K562 (cell line): ENCODE results near the gene TJP3. TPM values are rescaled to one million over a fixed set of nuclear protein-coding genes. Genes with fewer than 3 reads are reported as not detected.

ENCODE experiments used
- ATAC-seq: fragments of 200-7000 bp; cut with Tn5 transposase; 3 replicates; pipeline ENCODE4 v1.9.1; 2020; ENCODE audit warnings: moderate library complexity
- BruUV-seq: library from RNA; stranded (reverse); fragments of 400-500 nt; replicated peaks from 2 replicates; lab custom pipeline; 2021; lab: Mats Ljungman, UMichigan
- CTCF ChIA-PET: fragments of 300-600 bp; formaldehyde crosslinking; extraction: SDS; loops from one replicate; lab custom pipeline; 2021; ENCODE audit warnings: low intra/inter-chr PET ratio; lab: Yijun Ruan, JAX
- POLR2A ChIA-PET: fragments of 300-600, 350-650 bp; sonication (Branson Sonifier 250); formaldehyde crosslinking; extraction: SDS; loops from one replicate; lab custom pipeline; 2021; ENCODE audit warnings: antibody characterized with exemption, inconsistent platforms; lab: Yijun Ruan, JAX
- DNase-seq, 4 experiments: peaks; one replicate each; pipeline versions ENCODE4 v3.0.0 to v3.0.0-alpha.2; 2011 to 2018; ENCODE audit warnings: low spot score in 3 of 4, mixed read lengths in 3 of 4; ENCODE audit errors: extremely low read depth in 1 of 4
- FAIRE-seq: peaks from 2 replicates; lab custom pipeline; 2011; peaks lifted over from hg19 to GRCh38; lab: Jason Lieb, UNC
- H2AFZ ChIP-seq: 2 replicates; pipeline ENCODE4 v1.6.0; 2011; ENCODE audit warnings: low read depth, low read length, control low read depth, inconsistent platforms
- H3K27ac ChIP-seq: fragments of 200-600 bp; 3 replicates; pipeline ENCODE4 v1.8.0; 2011; ENCODE audit warnings: low read depth, mild to moderate bottlenecking, control low read depth, inconsistent platforms, low read length, moderate library complexity, mixed read lengths; ENCODE audit errors: extremely low read depth
- H3K27me3 ChIP-seq, 2 experiments: fragments of 300-600 bp in 1 of 2; 2 replicates in 1 of 2; 3 replicates in 1 of 2; pipeline versions ENCODE4 v1.6.0 to v1.8.0; 2011; ENCODE audit warnings: inconsistent platforms in 2 of 2, low read length in 2 of 2, mild to moderate bottlenecking in 1 of 2, mixed read lengths in 1 of 2, moderate library complexity in 1 of 2; ENCODE audit not compliant: control insufficient read depth in 2 of 2, insufficient read depth in 2 of 2
- H3K36me3 ChIP-seq: fragments of 300-600 bp; 3 replicates; pipeline ENCODE4 v1.8.0; 2011; ENCODE audit warnings: mild to moderate bottlenecking, low read length, inconsistent platforms; ENCODE audit not compliant: control insufficient read depth, insufficient read depth
- H3K4me1 ChIP-seq, 2 experiments: fragments of 200-600 bp in 1 of 2; replicated peaks in 1 of 2; 2 replicates in 1 of 2; 3 replicates in 1 of 2; pipeline versions ENCODE4 v1.5.1 to v1.8.0; 2011; ENCODE audit warnings: inconsistent platforms in 2 of 2, low read length in 2 of 2, mild to moderate bottlenecking in 1 of 2, mixed read lengths in 1 of 2, moderate library complexity in 1 of 2; ENCODE audit not compliant: control insufficient read depth in 2 of 2, insufficient read depth in 2 of 2
- H3K4me2 ChIP-seq: 2 replicates; pipeline ENCODE4 v1.6.1; 2011; ENCODE audit warnings: low read length, control low read depth, inconsistent platforms, mixed read lengths; ENCODE audit not compliant: insufficient read depth
- H3K4me3 ChIP-seq: fragments of 200-600 bp; sonication (generic), shearing (Covaris generic); 2 replicates; pipeline ENCODE4 v1.5.1; 2016; ENCODE audit warnings: control low read depth, inconsistent platforms
- H3K79me2 ChIP-seq: fragments of 200-600 bp; 3 replicates; pipeline ENCODE4 v1.8.0; 2011; ENCODE audit warnings: low read length, inconsistent platforms; ENCODE audit not compliant: control insufficient read depth, insufficient read depth
- H3K9ac ChIP-seq, 2 experiments: 2 replicates each; pipeline versions ENCODE4 v1.6.0 to v1.6.1; 2011; ENCODE audit warnings: low read depth in 2 of 2, low read length in 2 of 2, control low read depth in 1 of 2, inconsistent platforms in 1 of 2, mild to moderate bottlenecking in 1 of 2, mixed read lengths in 1 of 2; ENCODE audit not compliant: insufficient read depth in 1 of 2
- H3K9me1 ChIP-seq: one replicate; pipeline ENCODE4 v1.6.0; 2011; ENCODE audit warnings: inconsistent platforms, mild to moderate bottlenecking, low read length, moderate library complexity; ENCODE audit not compliant: control insufficient read depth, insufficient read depth
- H3K9me3 ChIP-seq: replicated peaks from 2 replicates; pipeline ENCODE4 v1.5.1; 2011; ENCODE audit warnings: low read depth, low read length, inconsistent platforms; ENCODE audit not compliant: control insufficient read depth, insufficient read depth
- H4K20me1 ChIP-seq: replicated peaks from 2 replicates; pipeline ENCODE4 v1.6.1; 2011; ENCODE audit warnings: low read length, inconsistent platforms, mixed read lengths; ENCODE audit not compliant: control insufficient read depth, insufficient read depth
- SREBF1 ChIP-seq: fragments of 150-350 bp; IDR thresholded peaks from 2 replicates; pipeline ENCODE4 v1.6.1; 2014; ENCODE audit warnings: antibody characterized with exemption, low read depth, low read length, borderline replicate concordance
- ZNF707 ChIP-seq: fragments of 250-450 bp; sonication (Bioruptor Pico); conservative IDR thresholded peaks from 2 replicates; pipeline ENCODE4 v1.8.0; 2022; ENCODE audit warnings: inconsistent platforms, mild to moderate bottlenecking, moderate library complexity
- ZNF76 ChIP-seq: fragments of 250-450 bp; sonication (Bioruptor Pico); IDR thresholded peaks from 2 replicates; pipeline ENCODE4 v1.4.0; 2020; ENCODE audit warnings: mild to moderate bottlenecking, moderate library complexity, borderline replicate concordance
- WGBS: fragments of 100-300 bp; shearing (Covaris generic); methylation state at CpG from one replicate; pipeline ENCODE4 v1.1.6; 2016; ENCODE audit warnings: low coverage, mixed read lengths; ENCODE audit not compliant: insufficient coverage; ENCODE audit errors: missing lambda C conversion rate; 5-methylcytosine and 5-hydroxymethylcytosine counted together
- in situ Hi-C: fragments of 300-500 bp; cut with MboI; formaldehyde crosslinking; loops from 4 replicates; pipeline ENCODE4 v1.15.0; 2018; ENCODE audit warnings: inconsistent platforms, mixed read lengths
- intact Hi-C: fragments of 100-400 bp; cut with micrococcal nuclease; formaldehyde crosslinking; loops from 2 replicates; pipeline ENCODE4 v1.14.2; 2022
- polyA plus RNA-seq, 8 experiments: library from polyadenylated mRNA; depleted of rRNA in 4 of 8; stranded (reverse) in 5 of 8; unstranded in 3 of 8; fragments of >200 nt; fragmentation: Nextera tagmentation in 2 of 8; fragmentation: Illumina TruSeq in 1 of 8; extraction: Ambion mirVana in 2 of 8; extraction: Trizol in 1 of 8; gene quantifications; 2 replicates each; pipeline versions ENCODE4 v1.2.1 to v1.2.3, GENCODE V29; 2011 to 2014; ENCODE audit warnings: inconsistent platforms in 1 of 8, missing spikeins in 1 of 8
- total RNA-seq, 7 experiments: library from RNA; depleted of rRNA in 6 of 7; stranded (reverse); fragments of >200 nt in 6 of 7; fragmentation: Illumina TruSeq in 2 of 7; extraction: Trizol in 2 of 7; gene quantifications; 2 replicates each; pipeline versions ENCODE4 v1.2.1 to v1.2.3, GENCODE V29; 2011 to 2021; ENCODE audit warnings: low replicate concordance in 1 of 7
- TF ChIP-seq, protein P1 (sequence below), 2 experiments: fragments of 450-650 bp; IDR thresholded peaks; 2 replicates each; pipeline ENCODE4 v1.6.1; 2016; ENCODE audit warnings: mild to moderate bottlenecking in 2 of 2, borderline replicate concordance in 1 of 2, low read depth in 1 of 2, moderate library complexity in 1 of 2
- TF ChIP-seq, protein P2 (sequence below): fragments of 450-650 bp; formaldehyde crosslinking; IDR thresholded peaks from 2 replicates; pipeline ENCODE4 v1.4.0; 2020; ENCODE audit warnings: mild to moderate bottlenecking

Gene TJP3
- total and polyA plus RNA-seq, 9 of the 15 experiments (the other 6 are each of a cell fraction or from before 2014, with no cell fraction given) = 0.11 to 2.4 (median 0.57) TPM; not detected in 1

DNA sequence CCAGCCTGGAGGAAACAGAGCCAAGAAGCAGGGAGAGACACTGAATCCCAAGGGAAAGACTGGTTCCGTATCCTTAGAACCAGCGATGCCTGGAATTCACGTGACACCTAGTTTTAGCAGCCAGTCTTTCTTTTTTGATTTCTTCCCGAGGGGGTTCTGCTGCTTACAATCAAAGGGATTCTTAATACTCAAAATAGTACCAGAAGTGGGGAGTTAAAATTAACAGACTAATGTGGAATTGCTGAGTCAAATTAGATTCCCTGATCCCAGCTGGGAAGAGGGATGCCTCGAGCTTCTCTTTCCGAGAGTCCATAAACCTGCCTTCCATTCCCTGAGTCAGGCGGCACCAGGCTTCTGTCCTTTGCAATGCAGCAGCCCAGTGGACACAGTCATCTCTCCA, 82.8 kb downstream of the TJP3 start:
- Histone ChIP-seq H3K9me1 (no peaks in the 10 kb centered on the region), H3K79me2 (no peaks in the 10 kb centered on the region; the same call in 2 of the 3 replicates), H3K36me3 (no peaks in the 10 kb centered on the region), H3K4me3 (no peak overlapping the region), H3K4me1 (peaks cover 0 to 9% of the 10 kb centered on the region in 2 experiments; a peak in 2 of 5 replicates), H2AFZ (no peak overlapping the region), H3K27me3 (peaks cover 0 to 9% of the 10 kb centered on the region in 2 experiments; a peak in 1 of 5 replicates), H4K20me1 (no peaks in the 10 kb centered on the region), H3K9me3 (0 out of 2 replicates have a peak, but pooled peaks cover 2% of the 10 kb centered on the region), H3K9ac (no peak overlapping the region), H3K4me2 (no peak overlapping the region), H3K27ac (no peak overlapping the region)
- FAIRE-seq (no peak), DNase-seq (no peak), ATAC-seq (no peak)
- in situ Hi-C loops (no loop called here), intact Hi-C loops (no loop called here)
- ChIA-PET CTCF (no interaction called here), POLR2A (no interaction called here)
- TF ChIP-seq ZNF707 (CRISPR knock-in tag) (peak; percentile 88), ZNF76 (CRISPR knock-in tag) (no peak)
- 58% methylated on average over 7 of the region's 7 CpGs for WGBS
- no TSS peak for BruUV-seq

DNA sequence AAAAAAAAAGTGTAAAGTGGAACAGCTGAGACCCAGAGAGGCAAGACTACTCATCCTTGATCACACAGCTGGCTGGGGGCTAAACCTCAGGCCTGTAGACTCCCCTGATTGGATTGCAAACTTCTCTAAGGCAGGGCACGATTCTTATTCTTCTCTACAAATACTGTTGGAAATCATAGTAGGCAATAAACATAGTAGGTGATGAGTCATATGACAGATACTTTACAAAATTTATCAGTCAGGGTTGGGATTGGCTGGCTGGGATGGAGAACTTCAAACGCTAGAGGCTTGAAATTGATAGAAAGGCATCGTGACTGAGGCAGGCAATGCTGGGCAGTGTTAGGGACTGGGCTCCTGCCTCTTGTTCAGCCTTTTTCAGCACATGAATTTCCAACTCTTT, 83.9 kb downstream of the TJP3 start:
- no peak overlapping the region for H3K4me3 ChIP-seq
- no peaks in the 10 kb centered on the region for H3K36me3 ChIP-seq
- in situ Hi-C loops (no loop called here), intact Hi-C loops (no loop called here)
- FAIRE-seq = no peak
- no peaks in the 10 kb centered on the region for H4K20me1 ChIP-seq
- no peaks in the 10 kb centered on the region; a peak in 1 of 5 replicates for H3K4me1 ChIP-seq
- no peak overlapping the region for H3K4me2 ChIP-seq
- POLR2A ChIA-PET = interaction anchor here (0.6 to 1.0 kb wide), 2 partner anchors 30 to 121 kb away, joined by 3 to 5 read pairs; partner anchors contain the start of gene MRPL54
- H3K79me2 ChIP-seq = no peaks in the 10 kb centered on the region
- no peak overlapping the region for H3K27ac ChIP-seq
- no peak overlapping the region for H3K9ac ChIP-seq
- no TSS peak for BruUV-seq
- no peak for DNase-seq
- no peaks in the 10 kb centered on the region for H3K9me1 ChIP-seq
- 4% methylated on average over 3 of the region's 3 CpGs for WGBS
- peaks cover 0 to 9% of the 10 kb centered on the region in 2 experiments; a peak in 1 of 5 replicates for H3K27me3 ChIP-seq
- no peak for ATAC-seq
- CTCF ChIA-PET = no interaction called here
- H3K9me3 ChIP-seq = 0 out of 2 replicates have a peak, but pooled peaks cover 2% of the 10 kb centered on the region
- H2AFZ ChIP-seq = no peak overlapping the region
- TF ChIP-seq, protein P1, sequence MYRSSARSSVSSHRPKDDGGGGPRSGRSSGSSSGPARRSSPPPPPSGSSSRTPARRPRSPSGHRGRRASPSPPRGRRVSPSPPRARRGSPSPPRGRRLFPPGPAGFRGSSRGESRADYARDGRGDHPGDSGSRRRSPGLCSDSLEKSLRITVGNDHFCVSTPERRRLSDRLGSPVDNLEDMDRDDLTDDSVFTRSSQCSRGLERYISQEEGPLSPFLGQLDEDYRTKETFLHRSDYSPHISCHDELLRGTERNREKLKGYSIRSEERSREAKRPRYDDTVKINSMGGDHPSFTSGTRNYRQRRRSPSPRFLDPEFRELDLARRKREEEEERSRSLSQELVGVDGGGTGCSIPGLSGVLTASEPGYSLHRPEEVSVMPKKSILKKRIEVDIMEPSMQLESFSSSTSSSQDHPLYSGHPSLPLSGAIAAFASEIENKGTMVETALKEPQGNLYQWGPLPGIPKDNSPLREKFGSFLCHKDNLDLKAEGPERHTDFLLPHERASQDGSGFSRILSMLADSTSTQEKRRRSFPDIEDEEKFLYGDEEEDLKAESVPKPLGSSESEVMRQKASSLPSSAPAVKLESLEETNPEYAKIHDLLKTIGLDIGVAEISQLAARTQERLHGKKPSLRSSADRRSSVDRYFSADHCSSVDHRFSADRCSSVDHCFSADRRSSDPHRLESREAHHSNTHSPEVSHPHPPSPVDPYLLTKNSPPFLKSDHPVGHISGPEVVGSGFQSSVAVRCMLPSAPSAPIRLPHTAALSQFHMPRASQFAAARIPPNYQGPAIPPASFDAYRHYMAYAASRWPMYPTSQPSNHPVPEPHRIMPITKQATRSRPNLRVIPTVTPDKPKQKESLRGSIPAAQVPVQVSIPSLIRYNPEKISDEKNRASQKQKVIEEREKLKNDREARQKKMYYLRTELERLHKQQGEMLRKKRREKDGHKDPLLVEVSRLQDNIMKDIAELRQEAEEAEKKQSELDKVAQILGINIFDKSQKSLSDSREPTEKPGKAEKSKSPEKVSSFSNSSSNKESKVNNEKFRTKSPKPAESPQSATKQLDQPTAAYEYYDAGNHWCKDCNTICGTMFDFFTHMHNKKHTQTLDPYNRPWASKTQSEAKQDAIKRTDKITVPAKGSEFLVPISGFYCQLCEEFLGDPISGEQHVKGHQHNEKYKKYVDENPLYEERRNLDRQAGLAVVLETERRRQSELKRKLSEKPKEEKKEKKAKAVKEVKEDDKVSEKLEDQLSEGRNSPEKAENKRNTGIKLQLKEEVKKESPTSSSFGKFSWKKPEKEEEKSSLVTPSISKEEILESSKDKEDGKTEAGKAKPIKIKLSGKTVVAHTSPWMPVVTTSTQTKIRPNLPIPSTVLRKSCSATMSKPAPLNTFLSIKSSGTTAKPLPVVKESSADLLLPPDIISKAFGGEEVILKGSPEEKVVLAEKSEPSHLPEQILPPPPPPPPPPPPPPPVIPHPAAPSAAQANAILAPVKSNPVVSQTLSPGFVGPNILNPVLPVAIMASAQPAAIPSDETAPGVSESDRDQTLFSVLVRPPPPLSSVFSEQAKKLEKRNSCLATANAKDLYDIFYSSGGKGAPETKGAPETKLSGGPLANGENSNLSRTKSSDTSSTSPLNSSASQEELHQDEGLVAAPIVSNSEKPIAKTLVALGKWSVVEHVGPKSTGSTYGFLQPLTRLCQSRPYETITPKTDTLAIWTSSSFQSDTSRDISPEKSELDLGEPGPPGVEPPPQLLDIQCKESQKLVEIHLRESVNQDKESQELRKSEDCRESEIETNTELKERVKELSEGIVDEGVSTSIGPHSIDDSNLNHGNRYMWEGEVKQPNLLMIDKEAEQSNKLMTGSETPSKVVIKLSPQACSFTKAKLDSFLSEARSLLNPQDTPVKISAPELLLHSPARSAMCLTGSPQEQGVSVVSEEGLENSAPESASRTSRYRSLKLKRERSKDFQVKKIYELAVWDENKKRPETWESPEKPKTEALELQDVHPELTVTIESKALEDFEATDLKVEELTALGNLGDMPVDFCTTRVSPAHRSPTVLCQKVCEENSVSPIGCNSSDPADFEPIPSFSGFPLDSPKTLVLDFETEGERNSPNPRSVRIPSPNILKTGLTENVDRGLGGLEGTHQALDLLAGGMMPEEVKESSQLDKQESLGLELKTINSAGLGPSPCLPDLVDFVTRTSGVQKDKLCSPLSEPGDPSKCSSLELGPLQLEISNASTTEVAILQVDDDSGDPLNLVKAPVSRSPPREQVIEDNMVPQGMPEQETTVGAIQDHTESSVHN (IDR thresholded peaks at IDR 0.05; ENCODE audit: borderline replicate concordance in 1 of 2, low read depth in 1 of 2) = no peak
- no peak for TF ChIP-seq SREBF1
- TF ChIP-seq, protein P2, sequence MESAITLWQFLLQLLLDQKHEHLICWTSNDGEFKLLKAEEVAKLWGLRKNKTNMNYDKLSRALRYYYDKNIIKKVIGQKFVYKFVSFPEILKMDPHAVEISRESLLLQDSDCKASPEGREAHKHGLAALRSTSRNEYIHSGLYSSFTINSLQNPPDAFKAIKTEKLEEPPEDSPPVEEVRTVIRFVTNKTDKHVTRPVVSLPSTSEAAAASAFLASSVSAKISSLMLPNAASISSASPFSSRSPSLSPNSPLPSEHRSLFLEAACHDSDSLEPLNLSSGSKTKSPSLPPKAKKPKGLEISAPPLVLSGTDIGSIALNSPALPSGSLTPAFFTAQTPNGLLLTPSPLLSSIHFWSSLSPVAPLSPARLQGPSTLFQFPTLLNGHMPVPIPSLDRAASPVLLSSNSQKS (CRISPR knock-in tag) = no peak
